ENCODE measurements around the gene KLRC4. TPM values are rescaled to one million over a fixed set of nuclear protein-coding genes. Genes with fewer than 3 reads are reported as not detected.
A peak's percentile ranks its signal among the peaks of the same experiment; 100 is the strongest.

The KLRC4 gene
- polyA plus RNA-seq, 1 donor from 2014 or later, result 8.2 TPM

DNA sequence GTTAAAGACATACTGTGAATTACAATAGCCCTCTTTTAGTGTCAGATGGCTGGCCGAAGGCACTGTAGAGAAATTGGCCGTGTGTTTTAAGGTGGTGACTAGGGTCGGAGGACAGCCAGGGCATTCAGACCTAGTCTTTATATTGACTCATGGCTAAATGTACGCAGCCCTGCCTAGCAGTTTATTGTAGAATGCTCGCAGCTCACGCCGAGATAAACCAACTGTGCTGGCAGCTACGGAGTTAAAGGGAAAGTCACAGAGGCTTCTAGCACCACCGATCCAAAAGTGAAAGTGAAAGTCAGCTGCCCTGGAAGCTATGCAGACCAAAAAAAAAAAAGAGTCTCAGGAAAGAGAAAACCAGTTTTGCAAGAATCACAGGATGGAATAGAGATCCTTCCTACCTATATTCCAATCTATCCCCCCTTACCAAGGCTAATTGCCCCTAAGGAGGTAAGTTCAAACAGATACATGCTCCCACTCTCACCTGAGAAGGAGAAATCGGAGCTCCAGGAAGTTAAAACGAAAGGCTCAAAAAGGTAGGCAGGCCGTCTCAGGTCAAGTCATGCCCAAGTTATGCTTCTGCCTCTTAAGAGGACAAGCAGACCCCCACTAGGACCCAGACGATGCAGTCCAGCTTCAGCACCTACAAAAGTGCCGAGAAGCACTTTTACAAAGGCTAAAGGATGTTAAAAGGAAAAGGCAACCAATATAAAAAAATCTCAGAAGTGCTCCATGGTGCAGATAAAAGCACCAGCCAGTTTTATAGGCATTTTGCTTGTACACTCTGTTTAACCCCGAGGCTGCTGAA is 44.5 kb downstream of the KLRC4 start:
- no peak overlapping the region for H3K9ac ChIP-seq (ENCODE audit: low read length)

DNA sequence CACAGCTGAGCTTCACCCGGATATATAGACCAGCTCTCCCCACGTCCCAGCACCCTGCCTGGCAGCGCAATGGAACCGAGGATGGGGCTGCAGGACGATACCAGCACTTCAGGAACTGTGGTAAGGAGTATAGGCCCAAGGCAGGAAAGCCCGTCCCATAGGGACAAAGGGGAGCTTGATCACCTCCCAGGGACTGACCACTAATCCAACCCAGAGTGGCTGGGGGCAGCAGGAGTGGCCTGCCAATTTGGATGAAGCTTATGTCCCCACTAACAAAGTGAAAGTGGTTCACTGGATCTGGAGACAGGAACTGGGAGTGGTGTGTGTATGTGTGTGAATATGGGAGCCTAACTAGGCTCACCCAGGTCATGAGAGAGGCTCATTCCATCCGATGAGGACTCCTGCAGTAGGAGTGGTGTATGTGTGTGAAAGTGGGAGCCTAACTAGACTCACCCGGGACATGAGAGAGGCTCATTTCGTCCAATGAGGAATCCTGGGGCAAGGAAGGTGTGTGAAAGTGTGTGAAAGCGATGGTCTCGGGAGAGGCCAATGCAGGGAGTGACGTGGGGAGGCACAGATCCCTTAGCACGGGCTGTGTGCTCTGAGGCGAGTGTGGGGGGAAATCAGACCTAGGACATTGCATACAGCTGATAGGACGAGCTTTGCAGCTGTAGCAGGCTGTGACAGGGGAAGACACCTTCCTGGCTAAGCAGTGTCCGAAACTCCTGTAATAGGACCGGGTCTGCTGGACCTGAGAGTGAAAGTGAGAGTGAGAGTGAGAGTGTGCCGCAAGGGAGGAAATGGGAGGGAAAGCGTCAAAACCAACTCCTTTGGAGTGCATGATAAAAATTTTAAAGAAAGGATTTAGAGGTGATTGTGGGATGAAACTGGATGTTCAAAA is 45.4 kb downstream of the KLRC4 start:
- Histone ChIP-seq H3K79me2 (replicated peaks; ENCODE audit: insufficient read depth, low read length) (no peaks in the 10 kb centered on the region), H3K36me3 (ENCODE audit: insufficient read depth, low read length) (no peaks in the 10 kb centered on the region), H4K20me1 (ENCODE audit: insufficient read depth) (no peaks in the 10 kb centered on the region), H3K4me3 (ENCODE audit: low read length) (no peak overlapping the region), H3F3A (ENCODE audit: insufficient read depth, low read length, poor library complexity, severe bottlenecking) (no peaks in the 10 kb centered on the region), H3K9ac (ENCODE audit: low read length) (no peak overlapping the region), H2AFZ (ENCODE audit: low read depth, low read length) (no peak overlapping the region), H3K27ac (ENCODE audit: low read length) (no peak overlapping the region), H3K9me2 (ENCODE audit: insufficient read depth, low read length) (no peaks in the 10 kb centered on the region), H3K4me2 (ENCODE audit: low read length) (no peak overlapping the region), H3K9me3 (ENCODE audit: low read length) (no peaks in the 10 kb centered on the region), H3K27me3 (ENCODE audit: insufficient read depth, low read depth, low read length) (no peaks in the 10 kb centered on the region)
- TF ChIP-seq SMC3 (conservative IDR thresholded peaks at IDR 0.05; ENCODE audit: poor library complexity), result no peak
- TF ChIP-seq, protein P1, sequence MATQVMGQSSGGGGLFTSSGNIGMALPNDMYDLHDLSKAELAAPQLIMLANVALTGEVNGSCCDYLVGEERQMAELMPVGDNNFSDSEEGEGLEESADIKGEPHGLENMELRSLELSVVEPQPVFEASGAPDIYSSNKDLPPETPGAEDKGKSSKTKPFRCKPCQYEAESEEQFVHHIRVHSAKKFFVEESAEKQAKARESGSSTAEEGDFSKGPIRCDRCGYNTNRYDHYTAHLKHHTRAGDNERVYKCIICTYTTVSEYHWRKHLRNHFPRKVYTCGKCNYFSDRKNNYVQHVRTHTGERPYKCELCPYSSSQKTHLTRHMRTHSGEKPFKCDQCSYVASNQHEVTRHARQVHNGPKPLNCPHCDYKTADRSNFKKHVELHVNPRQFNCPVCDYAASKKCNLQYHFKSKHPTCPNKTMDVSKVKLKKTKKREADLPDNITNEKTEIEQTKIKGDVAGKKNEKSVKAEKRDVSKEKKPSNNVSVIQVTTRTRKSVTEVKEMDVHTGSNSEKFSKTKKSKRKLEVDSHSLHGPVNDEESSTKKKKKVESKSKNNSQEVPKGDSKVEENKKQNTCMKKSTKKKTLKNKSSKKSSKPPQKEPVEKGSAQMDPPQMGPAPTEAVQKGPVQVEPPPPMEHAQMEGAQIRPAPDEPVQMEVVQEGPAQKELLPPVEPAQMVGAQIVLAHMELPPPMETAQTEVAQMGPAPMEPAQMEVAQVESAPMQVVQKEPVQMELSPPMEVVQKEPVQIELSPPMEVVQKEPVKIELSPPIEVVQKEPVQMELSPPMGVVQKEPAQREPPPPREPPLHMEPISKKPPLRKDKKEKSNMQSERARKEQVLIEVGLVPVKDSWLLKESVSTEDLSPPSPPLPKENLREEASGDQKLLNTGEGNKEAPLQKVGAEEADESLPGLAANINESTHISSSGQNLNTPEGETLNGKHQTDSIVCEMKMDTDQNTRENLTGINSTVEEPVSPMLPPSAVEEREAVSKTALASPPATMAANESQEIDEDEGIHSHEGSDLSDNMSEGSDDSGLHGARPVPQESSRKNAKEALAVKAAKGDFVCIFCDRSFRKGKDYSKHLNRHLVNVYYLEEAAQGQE (IDR thresholded peaks at IDR 0.05; ENCODE audit: borderline replicate concordance), result no peak
- TF ChIP-seq RAD21 (conservative IDR thresholded peaks at IDR 0.05), result no peak
- TF ChIP-seq EZH2 (IDR thresholded peaks at IDR 0.05; ENCODE audit: borderline replicate concordance, insufficient read depth, low read length, poor library complexity, severe bottlenecking), result no peak
- TF ChIP-seq EP300 (conservative IDR thresholded peaks at IDR 0.05; ENCODE audit: poor library complexity, severe bottlenecking), result no peak
- TF ChIP-seq POLR2AphosphoS5 (IDR thresholded peaks at IDR 0.05), result no peak

More for the DNA sequence above, 44.5 kb downstream of the KLRC4 start:
- no peaks in the 10 kb centered on the region for H3K36me3 ChIP-seq (ENCODE audit: insufficient read depth, low read length)
- no peaks in the 10 kb centered on the region for H3F3A ChIP-seq (ENCODE audit: insufficient read depth, low read length, poor library complexity, severe bottlenecking)
- no peak for TF ChIP-seq POLR2AphosphoS5 (IDR thresholded peaks at IDR 0.05)
- no peak for TF ChIP-seq TAF1 (IDR thresholded peaks at IDR 0.05; ENCODE audit: low read depth)
- TF ChIP-seq, protein P2, sequence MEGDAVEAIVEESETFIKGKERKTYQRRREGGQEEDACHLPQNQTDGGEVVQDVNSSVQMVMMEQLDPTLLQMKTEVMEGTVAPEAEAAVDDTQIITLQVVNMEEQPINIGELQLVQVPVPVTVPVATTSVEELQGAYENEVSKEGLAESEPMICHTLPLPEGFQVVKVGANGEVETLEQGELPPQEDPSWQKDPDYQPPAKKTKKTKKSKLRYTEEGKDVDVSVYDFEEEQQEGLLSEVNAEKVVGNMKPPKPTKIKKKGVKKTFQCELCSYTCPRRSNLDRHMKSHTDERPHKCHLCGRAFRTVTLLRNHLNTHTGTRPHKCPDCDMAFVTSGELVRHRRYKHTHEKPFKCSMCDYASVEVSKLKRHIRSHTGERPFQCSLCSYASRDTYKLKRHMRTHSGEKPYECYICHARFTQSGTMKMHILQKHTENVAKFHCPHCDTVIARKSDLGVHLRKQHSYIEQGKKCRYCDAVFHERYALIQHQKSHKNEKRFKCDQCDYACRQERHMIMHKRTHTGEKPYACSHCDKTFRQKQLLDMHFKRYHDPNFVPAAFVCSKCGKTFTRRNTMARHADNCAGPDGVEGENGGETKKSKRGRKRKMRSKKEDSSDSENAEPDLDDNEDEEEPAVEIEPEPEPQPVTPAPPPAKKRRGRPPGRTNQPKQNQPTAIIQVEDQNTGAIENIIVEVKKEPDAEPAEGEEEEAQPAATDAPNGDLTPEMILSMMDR (IDR thresholded peaks at IDR 0.05; ENCODE audit: poor library complexity, severe bottlenecking), result no peak
- TF ChIP-seq MXI1 (conservative IDR thresholded peaks at IDR 0.05; ENCODE audit: poor library complexity, severe bottlenecking), result no peak
- no peak for TF ChIP-seq EZH2 (IDR thresholded peaks at IDR 0.05; ENCODE audit: borderline replicate concordance, insufficient read depth, low read length, poor library complexity, severe bottlenecking)
- no peak for TF ChIP-seq EP300 (conservative IDR thresholded peaks at IDR 0.05; ENCODE audit: poor library complexity, severe bottlenecking)
- TF ChIP-seq, protein P1 (IDR thresholded peaks at IDR 0.05; ENCODE audit: borderline replicate concordance), result no peak
- no peak for TF ChIP-seq SMC3 (conservative IDR thresholded peaks at IDR 0.05; ENCODE audit: poor library complexity)
- no peak for TF ChIP-seq RAD21 (conservative IDR thresholded peaks at IDR 0.05)
- H3K79me2 ChIP-seq (replicated peaks; ENCODE audit: insufficient read depth, low read length), result no peaks in the 10 kb centered on the region
- no peak overlapping the region for H2AFZ ChIP-seq (ENCODE audit: low read depth, low read length)
- H3K9me2 ChIP-seq (ENCODE audit: insufficient read depth, low read length), result no peaks in the 10 kb centered on the region
- H4K20me1 ChIP-seq (ENCODE audit: insufficient read depth), result no peaks in the 10 kb centered on the region
- H3K4me3 ChIP-seq (ENCODE audit: low read length), result peak overlapping the region; percentile 31
- no peak overlapping the region for H3K4me2 ChIP-seq (ENCODE audit: low read length)
- H3K9me3 ChIP-seq (ENCODE audit: low read length), result no peaks in the 10 kb centered on the region
- no peaks in the 10 kb centered on the region for H3K27me3 ChIP-seq (ENCODE audit: insufficient read depth, low read depth, low read length)
- H3K27ac ChIP-seq (ENCODE audit: low read length), result no peak overlapping the region
